Loucy (cell line): ENCODE measurements around the gene TP53I13.

Experiments
- H2AFZ ChIP-seq: fragments of 200-600 bp; sonication (generic); 2 replicates; pipeline ENCODE4 v1.6.0; 2016; ENCODE audit warnings: antibody characterized with exemption, mild to moderate bottlenecking, low read length, moderate library complexity
- H3F3A ChIP-seq: fragments of 200-600 bp; 2 replicates; pipeline ENCODE4 v1.6.0; 2016; ENCODE audit warnings: antibody characterized with exemption, low read depth, mild to moderate bottlenecking
- H3K27me3 ChIP-seq: fragments of 200-600 bp; sonication (generic); 2 replicates; pipeline ENCODE4 v1.6.1; 2014; ENCODE audit warnings: low read length, mild to moderate bottlenecking; ENCODE audit not compliant: insufficient read depth, poor library complexity, severe bottlenecking
- H3K36me3 ChIP-seq: fragments of 200-600 bp; sonication (generic); 2 replicates; pipeline ENCODE4 v1.6.1; 2016; ENCODE audit warnings: low read length; ENCODE audit not compliant: insufficient read depth
- H3K4me1 ChIP-seq: fragments of 200-600 bp; sonication (generic); 2 replicates; pipeline ENCODE4 v1.5.1; 2014; ENCODE audit warnings: low read length, mild to moderate bottlenecking; ENCODE audit not compliant: insufficient read depth, poor library complexity, severe bottlenecking
- H3K4me2 ChIP-seq: fragments of 200-600 bp; sonication (generic); 2 replicates; pipeline ENCODE4 v1.6.0; 2014; ENCODE audit warnings: antibody characterized with exemption, low read length, low read depth, mild to moderate bottlenecking; ENCODE audit not compliant: poor library complexity, severe bottlenecking
- H3K4me3 ChIP-seq: fragments of 200-600 bp; sonication (generic); 2 replicates; pipeline ENCODE4 v1.5.1; 2014; ENCODE audit warnings: low read length, mild to moderate bottlenecking, mixed read lengths; ENCODE audit not compliant: poor library complexity, severe bottlenecking
- H3K79me2 ChIP-seq: fragments of 200-600 bp; sonication (generic); 2 replicates; pipeline ENCODE4 v1.6.1; 2014; ENCODE audit warnings: low read length; ENCODE audit not compliant: insufficient read depth
- H3K9ac ChIP-seq: fragments of 200-600 bp; sonication (generic); 2 replicates; pipeline ENCODE4 v1.6.0; 2014; ENCODE audit warnings: mild to moderate bottlenecking, low read depth, low read length, moderate library complexity; ENCODE audit not compliant: poor library complexity, severe bottlenecking
- H3K9me2 ChIP-seq: fragments of 200-600 bp; sonication (generic); replicated peaks from 2 replicates; pipeline ENCODE4 v1.6.1; 2016; ENCODE audit warnings: low read depth, low read length, mixed read lengths
- H3K9me3 ChIP-seq: fragments of 200-600 bp; sonication (generic); 2 replicates; pipeline ENCODE4 v1.6.1; 2014; ENCODE audit warnings: mild to moderate bottlenecking, antibody characterized with exemption, low read length, low read depth; ENCODE audit not compliant: insufficient read depth
- H4K20me1 ChIP-seq: fragments of 200-600 bp; sonication (generic); 2 replicates; pipeline ENCODE4 v1.6.0; 2014; ENCODE audit warnings: antibody characterized with exemption, low read length, mild to moderate bottlenecking; ENCODE audit not compliant: insufficient read depth, poor library complexity, severe bottlenecking
- EZH2phosphoT487 ChIP-seq: fragments of 200-600 bp; IDR thresholded peaks from 2 replicates; pipeline ENCODE4 v1.6.1; 2018; ENCODE audit warnings: antibody characterized with exemption, mild to moderate bottlenecking, moderate library complexity, borderline replicate concordance
- TF ChIP-seq, protein P1 (sequence below): fragments of 200-600 bp; sonication (generic); conservative IDR thresholded peaks from 2 replicates; pipeline ENCODE4 v1.5.1; 2014; ENCODE audit warnings: mild to moderate bottlenecking, antibody characterized with exemption, low read length

TP53I13 gene

DNA sequence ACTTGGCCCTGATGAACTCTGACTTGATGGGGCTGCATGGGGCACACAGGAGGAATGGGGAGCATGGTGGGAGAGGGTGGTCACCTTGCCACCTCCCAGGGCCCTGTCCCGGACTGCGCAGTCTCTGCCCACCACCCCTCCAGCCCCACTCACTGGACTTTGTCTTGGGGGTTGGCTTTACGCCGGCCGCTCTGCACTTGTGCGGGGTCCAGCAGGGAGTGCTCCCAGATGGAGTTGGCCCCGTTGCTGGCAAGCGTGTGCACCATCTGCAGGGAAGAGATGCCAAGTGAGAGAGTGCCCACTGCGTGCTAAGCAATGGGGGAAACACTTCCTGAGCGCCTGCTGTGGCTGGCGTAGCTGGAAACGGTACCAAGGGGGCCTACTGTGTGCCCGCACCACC is 14.3 kb downstream of the TP53I13 start:
- H3K9me3 ChIP-seq: no peaks in the 10 kb centered on the region
- no peaks in the 10 kb centered on the region for H3K9me2 ChIP-seq
- H3K4me3 ChIP-seq: no peak overlapping the region
- H3K27me3 ChIP-seq: no peaks in the 10 kb centered on the region
- peaks cover 35% of the 10 kb centered on the region for H3K4me1 ChIP-seq
- peaks cover 48% of the 10 kb centered on the region for H3K79me2 ChIP-seq
- H2AFZ ChIP-seq: no peak overlapping the region
- no peak overlapping the region for H3K4me2 ChIP-seq
- no peaks in the 10 kb centered on the region for H3F3A ChIP-seq
- peaks cover 29% of the 10 kb centered on the region; the same call in 1 of the 2 replicates for H3K36me3 ChIP-seq
- H3K9ac ChIP-seq: no peak overlapping the region
- H4K20me1 ChIP-seq: peaks cover 44% of the 10 kb centered on the region
- TF ChIP-seq, protein P1, sequence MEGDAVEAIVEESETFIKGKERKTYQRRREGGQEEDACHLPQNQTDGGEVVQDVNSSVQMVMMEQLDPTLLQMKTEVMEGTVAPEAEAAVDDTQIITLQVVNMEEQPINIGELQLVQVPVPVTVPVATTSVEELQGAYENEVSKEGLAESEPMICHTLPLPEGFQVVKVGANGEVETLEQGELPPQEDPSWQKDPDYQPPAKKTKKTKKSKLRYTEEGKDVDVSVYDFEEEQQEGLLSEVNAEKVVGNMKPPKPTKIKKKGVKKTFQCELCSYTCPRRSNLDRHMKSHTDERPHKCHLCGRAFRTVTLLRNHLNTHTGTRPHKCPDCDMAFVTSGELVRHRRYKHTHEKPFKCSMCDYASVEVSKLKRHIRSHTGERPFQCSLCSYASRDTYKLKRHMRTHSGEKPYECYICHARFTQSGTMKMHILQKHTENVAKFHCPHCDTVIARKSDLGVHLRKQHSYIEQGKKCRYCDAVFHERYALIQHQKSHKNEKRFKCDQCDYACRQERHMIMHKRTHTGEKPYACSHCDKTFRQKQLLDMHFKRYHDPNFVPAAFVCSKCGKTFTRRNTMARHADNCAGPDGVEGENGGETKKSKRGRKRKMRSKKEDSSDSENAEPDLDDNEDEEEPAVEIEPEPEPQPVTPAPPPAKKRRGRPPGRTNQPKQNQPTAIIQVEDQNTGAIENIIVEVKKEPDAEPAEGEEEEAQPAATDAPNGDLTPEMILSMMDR: no peak
- TF ChIP-seq EZH2phosphoT487: no peak

- TF ChIP-seq EZH2phosphoT487: no peak
- TF ChIP-seq, protein P1: no peak
- Histone ChIP-seq H4K20me1 (peaks cover 52% of the 10 kb centered on the region), H3K36me3 (peaks cover 25% of the 10 kb centered on the region; the same call in 1 of the 2 replicates)
Measured at GRCh38 chr17:29583324-29584248, 15.1 kb downstream of the TP53I13 start.

GRCh38 chr17:29584452-29585079 is 16.1 kb downstream of the TP53I13 start:
- Histone ChIP-seq H3K9ac (no peak overlapping the region), H3K36me3 (peaks cover 17% of the 10 kb centered on the region; the same call in 1 of the 2 replicates), H3K9me2 (no peaks in the 10 kb centered on the region), H4K20me1 (peaks cover 51% of the 10 kb centered on the region), H3K79me2 (peaks cover 60% of the 10 kb centered on the region), H3K4me1 (peaks cover 45% of the 10 kb centered on the region), H3F3A (no peaks in the 10 kb centered on the region), H3K4me3 (no peak overlapping the region), H2AFZ (no peak overlapping the region), H3K4me2 (peak overlapping the region; percentile 43), H3K9me3 (no peaks in the 10 kb centered on the region), H3K27me3 (no peaks in the 10 kb centered on the region)
- TF ChIP-seq, protein P1: no peak
- no peak for TF ChIP-seq EZH2phosphoT487

More at GRCh38 chr17:29583324-29584248, 15.1 kb downstream of the TP53I13 start:
- Histone ChIP-seq H3K79me2 (peaks cover 56% of the 10 kb centered on the region), H3K4me1 (peaks cover 43% of the 10 kb centered on the region), H2AFZ (no peak overlapping the region), H3K9me2 (no peaks in the 10 kb centered on the region), H3K9me3 (no peaks in the 10 kb centered on the region), H3K4me2 (no peak overlapping the region), H3K4me3 (no peak overlapping the region), H3F3A (no peaks in the 10 kb centered on the region), H3K9ac (no peak overlapping the region), H3K27me3 (no peaks in the 10 kb centered on the region)
